Measurements from ENCODE around the gene ZFYVE28.

ZFYVE28 gene

DNA sequence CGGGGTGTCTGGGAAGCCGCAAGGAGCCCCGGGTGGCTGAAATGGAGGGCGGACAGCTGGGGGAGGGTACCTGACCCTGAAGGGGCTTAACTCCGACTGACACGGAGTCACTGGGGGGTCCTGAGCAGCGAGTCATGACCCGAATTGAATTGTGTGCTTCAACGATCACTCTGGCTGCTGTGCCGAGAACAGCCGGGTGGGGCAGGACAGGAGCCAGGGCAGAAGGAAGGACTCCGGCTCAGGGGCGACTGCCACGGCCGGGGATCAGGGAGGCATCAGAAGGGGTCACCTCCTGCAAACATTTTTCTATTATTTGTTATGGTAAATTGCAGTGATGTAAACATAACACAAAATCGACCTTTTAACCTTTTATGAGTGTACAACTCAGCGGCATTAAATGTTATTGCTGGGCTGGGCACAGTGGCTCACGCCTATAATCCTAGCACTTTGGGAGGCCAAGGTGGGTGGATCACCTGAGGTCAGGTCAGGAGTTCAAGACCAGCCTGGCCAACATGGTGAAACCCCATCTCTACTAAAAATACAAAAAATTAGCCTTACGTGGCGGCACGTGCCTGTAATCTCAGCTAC lies 21.6 kb downstream of the ZFYVE28 start:
- Histone ChIP-seq H3K4me1 (ENCODE audit: control insufficient read depth in 1 of 2, insufficient read depth in 1 of 2, low read depth in 1 of 2, low read length in 1 of 2) (no peaks in the 10 kb centered on the region), H3K36me3 (no peaks in the 10 kb centered on the region), H3K4me3 (ENCODE audit: low read depth in 1 of 2, low read length in 1 of 2) (no peak overlapping the region), H3K9me3 (no peaks in the 10 kb centered on the region), H3K27me3 (peaks cover 56% of the 10 kb centered on the region), H3K27ac (no peak overlapping the region)
- TF ChIP-seq, protein P1, sequence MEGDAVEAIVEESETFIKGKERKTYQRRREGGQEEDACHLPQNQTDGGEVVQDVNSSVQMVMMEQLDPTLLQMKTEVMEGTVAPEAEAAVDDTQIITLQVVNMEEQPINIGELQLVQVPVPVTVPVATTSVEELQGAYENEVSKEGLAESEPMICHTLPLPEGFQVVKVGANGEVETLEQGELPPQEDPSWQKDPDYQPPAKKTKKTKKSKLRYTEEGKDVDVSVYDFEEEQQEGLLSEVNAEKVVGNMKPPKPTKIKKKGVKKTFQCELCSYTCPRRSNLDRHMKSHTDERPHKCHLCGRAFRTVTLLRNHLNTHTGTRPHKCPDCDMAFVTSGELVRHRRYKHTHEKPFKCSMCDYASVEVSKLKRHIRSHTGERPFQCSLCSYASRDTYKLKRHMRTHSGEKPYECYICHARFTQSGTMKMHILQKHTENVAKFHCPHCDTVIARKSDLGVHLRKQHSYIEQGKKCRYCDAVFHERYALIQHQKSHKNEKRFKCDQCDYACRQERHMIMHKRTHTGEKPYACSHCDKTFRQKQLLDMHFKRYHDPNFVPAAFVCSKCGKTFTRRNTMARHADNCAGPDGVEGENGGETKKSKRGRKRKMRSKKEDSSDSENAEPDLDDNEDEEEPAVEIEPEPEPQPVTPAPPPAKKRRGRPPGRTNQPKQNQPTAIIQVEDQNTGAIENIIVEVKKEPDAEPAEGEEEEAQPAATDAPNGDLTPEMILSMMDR (IDR thresholded peaks at IDR 0.05) = no peak

DNA sequence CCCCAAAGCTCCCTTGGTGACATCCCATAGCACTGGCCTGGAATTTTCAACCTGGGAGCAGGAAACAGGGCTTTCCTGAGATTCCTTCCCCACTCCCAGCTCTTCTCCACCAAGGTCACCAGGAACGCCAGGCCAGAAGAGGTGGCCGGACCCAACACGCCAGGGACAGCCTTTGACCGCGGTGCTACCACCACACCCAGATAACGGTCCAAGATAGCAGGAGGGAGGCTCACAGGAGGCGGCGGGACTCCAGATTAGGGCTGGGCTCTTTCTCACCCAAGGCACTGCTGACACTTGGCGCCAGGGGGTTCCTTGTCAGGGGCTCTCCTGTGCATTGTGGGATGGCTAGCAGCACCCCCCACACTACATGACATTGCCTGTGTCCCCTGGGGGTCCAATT lies 22.9 kb downstream of the ZFYVE28 start:
- H3K27me3 ChIP-seq = peaks cover 56% of the 10 kb centered on the region
- no peaks in the 10 kb centered on the region for H3K4me1 ChIP-seq (ENCODE audit: control insufficient read depth in 1 of 2, insufficient read depth in 1 of 2, low read depth in 1 of 2, low read length in 1 of 2)
- H3K4me3 ChIP-seq (ENCODE audit: low read depth in 1 of 2, low read length in 1 of 2) = no peak overlapping the region
- TF ChIP-seq, protein P1 (IDR thresholded peaks at IDR 0.05) = no peak
- H3K9me3 ChIP-seq = no peaks in the 10 kb centered on the region
- no peak overlapping the region for H3K27ac ChIP-seq
- no peaks in the 10 kb centered on the region for H3K36me3 ChIP-seq

DNA sequence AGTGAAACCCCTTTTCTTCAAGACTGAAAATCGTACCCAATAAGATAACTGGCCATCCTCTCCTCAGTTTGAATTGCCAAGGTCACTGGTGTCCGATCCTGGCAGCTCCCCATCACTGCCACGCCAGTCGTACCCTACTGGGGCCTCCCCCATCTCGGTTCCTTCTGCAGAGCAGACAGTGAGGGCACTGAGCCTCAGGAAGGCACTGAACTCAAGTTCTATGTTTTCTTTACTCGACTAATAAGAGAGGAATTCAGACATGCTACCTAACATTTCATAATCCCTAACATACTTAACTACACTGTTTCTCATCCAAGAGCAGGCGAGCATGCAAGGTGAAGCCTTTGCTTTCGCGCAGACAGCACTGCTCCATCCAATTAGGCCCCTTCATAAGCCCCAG lies 23.4 kb downstream of the ZFYVE28 start:
- TF ChIP-seq, protein P1 (IDR thresholded peaks at IDR 0.05) = no peak
- Histone ChIP-seq H3K36me3 (no peaks in the 10 kb centered on the region), H3K27ac (no peak overlapping the region), H3K4me1 (ENCODE audit: control insufficient read depth in 1 of 2, insufficient read depth in 1 of 2, low read depth in 1 of 2, low read length in 1 of 2) (no peaks in the 10 kb centered on the region), H3K27me3 (peaks cover 57% of the 10 kb centered on the region), H3K4me3 (ENCODE audit: low read depth in 1 of 2, low read length in 1 of 2) (no peak overlapping the region), H3K9me3 (no peaks in the 10 kb centered on the region)

DNA sequence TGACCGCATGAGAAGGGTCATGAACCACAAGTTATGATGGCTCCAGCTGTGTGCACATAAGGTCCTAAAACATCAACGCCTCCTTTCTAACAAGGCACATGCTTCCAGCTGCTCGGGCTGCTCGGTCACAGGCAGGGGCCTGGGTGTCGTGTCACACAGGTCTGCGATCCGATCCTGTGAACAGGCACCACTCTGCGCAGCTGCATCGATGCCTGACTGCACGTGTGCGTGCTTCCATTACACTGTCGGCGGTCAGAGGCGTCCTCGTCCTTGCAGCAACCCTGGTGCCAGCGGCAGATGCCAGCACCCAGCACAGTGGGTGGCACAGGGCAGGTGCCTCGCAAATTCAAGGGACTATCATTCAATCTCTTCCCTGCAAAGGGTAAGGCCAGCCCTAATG lies 23.9 kb downstream of the ZFYVE28 start:
- H3K36me3 ChIP-seq = no peaks in the 10 kb centered on the region
- H3K27ac ChIP-seq = no peak overlapping the region
- TF ChIP-seq, protein P1 (IDR thresholded peaks at IDR 0.05) = no peak
- no peak overlapping the region for H3K4me3 ChIP-seq (ENCODE audit: low read depth in 1 of 2, low read length in 1 of 2)
- no peaks in the 10 kb centered on the region for H3K4me1 ChIP-seq (ENCODE audit: control insufficient read depth in 1 of 2, insufficient read depth in 1 of 2, low read depth in 1 of 2, low read length in 1 of 2)
- H3K9me3 ChIP-seq = no peaks in the 10 kb centered on the region
- H3K27me3 ChIP-seq = peaks cover 62% of the 10 kb centered on the region

DNA sequence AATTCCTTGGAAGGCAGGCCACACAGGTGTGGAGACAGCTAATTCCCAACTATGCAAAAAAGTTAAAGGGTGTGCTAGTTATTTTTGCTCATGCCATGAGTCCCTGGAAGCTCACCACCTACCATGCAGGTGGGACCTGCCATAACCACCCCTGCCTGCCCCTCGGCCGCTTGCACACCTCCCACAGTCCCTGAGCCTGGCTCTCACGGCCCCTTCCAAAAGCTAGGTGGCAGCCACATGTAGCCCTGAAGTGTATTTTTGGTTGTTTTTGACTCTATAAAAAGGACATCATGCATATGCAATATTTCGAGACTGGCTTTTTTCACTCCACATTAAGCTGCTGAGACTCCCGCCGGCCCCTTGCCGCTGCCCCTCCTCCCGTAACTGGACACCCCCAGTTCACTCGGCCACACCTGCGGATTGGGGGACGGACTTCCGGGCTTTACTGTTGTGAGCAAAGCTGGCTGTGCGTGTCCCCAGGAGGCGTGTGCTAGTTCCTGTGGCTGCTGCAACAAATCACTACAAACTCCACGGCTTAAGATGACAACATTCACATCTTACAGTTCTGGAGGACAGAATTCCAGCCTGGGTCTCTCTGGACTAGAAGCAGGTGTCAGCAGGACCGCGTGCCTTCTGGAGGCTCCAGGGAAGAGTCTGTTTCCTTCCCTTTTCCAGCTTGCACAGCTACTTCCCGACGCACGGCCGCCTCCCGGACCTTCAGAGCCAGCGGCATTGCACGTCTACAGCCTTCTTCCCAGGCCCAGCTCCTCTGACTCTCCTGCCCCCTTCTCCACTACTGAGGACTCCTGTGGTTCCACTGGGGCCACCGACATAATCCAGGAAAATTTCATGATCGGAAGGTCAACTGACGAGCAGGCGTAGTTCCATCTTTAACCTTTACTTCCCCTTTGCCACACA lies 24.8 kb downstream of the ZFYVE28 start:
- H3K36me3 ChIP-seq = no peaks in the 10 kb centered on the region
- H3K27ac ChIP-seq = no peak overlapping the region
- H3K27me3 ChIP-seq = peaks cover 71% of the 10 kb centered on the region
- TF ChIP-seq, protein P1 (IDR thresholded peaks at IDR 0.05) = no peak
- no peaks in the 10 kb centered on the region for H3K9me3 ChIP-seq
- no peaks in the 10 kb centered on the region for H3K4me1 ChIP-seq (ENCODE audit: control insufficient read depth in 1 of 2, insufficient read depth in 1 of 2, low read depth in 1 of 2, low read length in 1 of 2)
- H3K4me3 ChIP-seq (ENCODE audit: low read depth in 1 of 2, low read length in 1 of 2) = no peak overlapping the region

Data from neutrophil (primary cell).